ENCODE measurements around the gene CSF2. TPM values are rescaled to one million over a fixed set of nuclear protein-coding genes. Genes with fewer than 3 reads are reported as not detected.

The CSF2 gene
- total and polyA plus RNA-seq, 2 donors (not counting 1 experiment from before 2014, with no cell fraction given) = not detected

GRCh38 chr5:132032196-132032595 lies 41.4 kb upstream of the CSF2 start:
- no peak overlapping the region for H3K4me3 ChIP-seq (ENCODE audit: control extremely low read depth in 1 of 5, extremely low read depth in 1 of 5, insufficient read depth in 1 of 5, low read depth in 2 of 5, low read length in 4 of 5)
- no peaks in the 10 kb centered on the region for H4K20me1 ChIP-seq (ENCODE audit: control insufficient read depth, insufficient read depth, low read length, poor library complexity, severe bottlenecking)
- Mint-ChIP-seq H3K9me3 (ENCODE audit: insufficient read depth) (peaks cover 7% of the 10 kb centered on the region), H3K27ac (no peak overlapping the region), H3K4me1 (no peaks in the 10 kb centered on the region), H3K27me3 (peaks cover 41% of the 10 kb centered on the region), H3K4me3 (no peak overlapping the region)
- ATAC-seq (ENCODE audit: low read depth) = no peak
- TF ChIP-seq, protein P1, sequence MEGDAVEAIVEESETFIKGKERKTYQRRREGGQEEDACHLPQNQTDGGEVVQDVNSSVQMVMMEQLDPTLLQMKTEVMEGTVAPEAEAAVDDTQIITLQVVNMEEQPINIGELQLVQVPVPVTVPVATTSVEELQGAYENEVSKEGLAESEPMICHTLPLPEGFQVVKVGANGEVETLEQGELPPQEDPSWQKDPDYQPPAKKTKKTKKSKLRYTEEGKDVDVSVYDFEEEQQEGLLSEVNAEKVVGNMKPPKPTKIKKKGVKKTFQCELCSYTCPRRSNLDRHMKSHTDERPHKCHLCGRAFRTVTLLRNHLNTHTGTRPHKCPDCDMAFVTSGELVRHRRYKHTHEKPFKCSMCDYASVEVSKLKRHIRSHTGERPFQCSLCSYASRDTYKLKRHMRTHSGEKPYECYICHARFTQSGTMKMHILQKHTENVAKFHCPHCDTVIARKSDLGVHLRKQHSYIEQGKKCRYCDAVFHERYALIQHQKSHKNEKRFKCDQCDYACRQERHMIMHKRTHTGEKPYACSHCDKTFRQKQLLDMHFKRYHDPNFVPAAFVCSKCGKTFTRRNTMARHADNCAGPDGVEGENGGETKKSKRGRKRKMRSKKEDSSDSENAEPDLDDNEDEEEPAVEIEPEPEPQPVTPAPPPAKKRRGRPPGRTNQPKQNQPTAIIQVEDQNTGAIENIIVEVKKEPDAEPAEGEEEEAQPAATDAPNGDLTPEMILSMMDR (IDR thresholded peaks at IDR 0.05) = no peak
- TF ChIP-seq EZH2 (IDR thresholded peaks at IDR 0.05; ENCODE audit: borderline replicate concordance, insufficient read depth, low read depth, low read length, poor library complexity, severe bottlenecking) = no peak
- H3K9me3 ChIP-seq (ENCODE audit: control extremely low read depth in 1 of 3, control insufficient read depth in 2 of 3, insufficient read depth in 1 of 3, low read length in 2 of 3) = peaks cover 0 to 3% (median 0%) of the 10 kb centered on the region in 3 donors
- intact Hi-C loops (cut with micrococcal nuclease) = no loop called here
- no peaks in the 10 kb centered on the region for H3K79me2 ChIP-seq (ENCODE audit: control insufficient read depth, insufficient read depth, low read length)
- CTCF ChIA-PET = no interaction called here
- no peak for DNase-seq
- H3K4me2 ChIP-seq (replicated peaks; ENCODE audit: low read depth, low read length, poor library complexity, severe bottlenecking) = no peak overlapping the region
- no peaks in the 10 kb centered on the region for H3K4me1 ChIP-seq (ENCODE audit: control insufficient read depth in 2 of 2, insufficient read depth in 2 of 2, low read length in 2 of 2)
- no peak overlapping the region for H2AFZ ChIP-seq (ENCODE audit: insufficient read depth, low read depth, low read length, poor library complexity, severe bottlenecking)
- POLR2A ChIA-PET = no interaction called here
- H3K27ac ChIP-seq (ENCODE audit: low read length in 2 of 2) = no peak overlapping the region
- no peak overlapping the region for H3K9ac ChIP-seq (ENCODE audit: low read length)
- peaks cover 0 to 6% (median under 1%) of the 10 kb centered on the region in 4 experiments for H3K27me3 ChIP-seq (replicated peaks in 1 of 4; ENCODE audit: control extremely low read depth in 1 of 4, control insufficient read depth in 3 of 4, insufficient read depth in 4 of 4, low read length in 3 of 4)
- H3K36me3 ChIP-seq (replicated peaks in 1 of 2; ENCODE audit: control extremely low read depth in 1 of 2, control insufficient read depth in 1 of 2, extremely low read depth in 1 of 2, insufficient read depth in 2 of 2, low read length in 1 of 2) = no peaks in the 10 kb centered on the region

GRCh38 chr5:132033122-132033521 lies 40.5 kb upstream of the CSF2 start:
- Histone ChIP-seq H3K9ac (ENCODE audit: low read length) (no peak overlapping the region), H3K4me2 (replicated peaks; ENCODE audit: low read depth, low read length, poor library complexity, severe bottlenecking) (no peak overlapping the region), H3K27ac (ENCODE audit: low read length in 2 of 2) (no peak overlapping the region), H4K20me1 (ENCODE audit: control insufficient read depth, insufficient read depth, low read length, poor library complexity, severe bottlenecking) (no peaks in the 10 kb centered on the region), H2AFZ (ENCODE audit: insufficient read depth, low read depth, low read length, poor library complexity, severe bottlenecking) (no peak overlapping the region), H3K4me1 (ENCODE audit: control insufficient read depth in 2 of 2, insufficient read depth in 2 of 2, low read length in 2 of 2) (no peaks in the 10 kb centered on the region), H3K4me3 (ENCODE audit: control extremely low read depth in 1 of 5, extremely low read depth in 1 of 5, insufficient read depth in 1 of 5, low read depth in 2 of 5, low read length in 4 of 5) (no peak overlapping the region), H3K36me3 (replicated peaks in 1 of 2; ENCODE audit: control extremely low read depth in 1 of 2, control insufficient read depth in 1 of 2, extremely low read depth in 1 of 2, insufficient read depth in 2 of 2, low read length in 1 of 2) (no peaks in the 10 kb centered on the region), H3K27me3 (replicated peaks in 1 of 4; ENCODE audit: control extremely low read depth in 1 of 4, control insufficient read depth in 3 of 4, insufficient read depth in 4 of 4, low read length in 3 of 4) (peaks cover 0 to 6% (median 2%) of the 10 kb centered on the region in 4 experiments), H3K79me2 (ENCODE audit: control insufficient read depth, insufficient read depth, low read length) (no peaks in the 10 kb centered on the region), H3K9me3 (ENCODE audit: control extremely low read depth in 1 of 3, control insufficient read depth in 2 of 3, insufficient read depth in 1 of 3, low read length in 2 of 3) (peaks cover 0 to 3% (median 0%) of the 10 kb centered on the region in 3 donors)
- H3K27me3 Mint-ChIP-seq = peaks cover 37% of the 10 kb centered on the region
- no CpG with 5 or more reads among the region's 4 CpGs for WGBS (ENCODE audit: insufficient coverage)
- POLR2A ChIA-PET = no interaction called here
- TF ChIP-seq EZH2 (IDR thresholded peaks at IDR 0.05; ENCODE audit: borderline replicate concordance, insufficient read depth, low read depth, low read length, poor library complexity, severe bottlenecking) = no peak
- TF ChIP-seq, protein P1 (IDR thresholded peaks at IDR 0.05) = no peak
- H3K27ac Mint-ChIP-seq = no peak overlapping the region
- intact Hi-C loops (cut with micrococcal nuclease) = no loop called here
- peaks cover 10% of the 10 kb centered on the region for H3K9me3 Mint-ChIP-seq (ENCODE audit: insufficient read depth)
- ATAC-seq (ENCODE audit: low read depth) (no peak), DNase-seq (no peak)
- H3K4me3 Mint-ChIP-seq = no peak overlapping the region
- no peaks in the 10 kb centered on the region for H3K4me1 Mint-ChIP-seq
- CTCF ChIA-PET = no interaction called here

All from B cell (primary cell).